Erythroblast (primary cell): ENCODE results near the gene YPEL1.

Experiments used
- GATA1 ChIP-seq: IDR thresholded peaks from 2 replicates; pipeline ENCODE4 v1.6.1; 2011; ENCODE audit warnings: low read depth, mild to moderate bottlenecking, control low read depth, low read length, moderate library complexity
- POLR2A ChIP-seq: IDR thresholded peaks from 2 replicates; pipeline ENCODE4 v1.6.1; 2011; ENCODE audit warnings: mild to moderate bottlenecking, low read length

DNA sequence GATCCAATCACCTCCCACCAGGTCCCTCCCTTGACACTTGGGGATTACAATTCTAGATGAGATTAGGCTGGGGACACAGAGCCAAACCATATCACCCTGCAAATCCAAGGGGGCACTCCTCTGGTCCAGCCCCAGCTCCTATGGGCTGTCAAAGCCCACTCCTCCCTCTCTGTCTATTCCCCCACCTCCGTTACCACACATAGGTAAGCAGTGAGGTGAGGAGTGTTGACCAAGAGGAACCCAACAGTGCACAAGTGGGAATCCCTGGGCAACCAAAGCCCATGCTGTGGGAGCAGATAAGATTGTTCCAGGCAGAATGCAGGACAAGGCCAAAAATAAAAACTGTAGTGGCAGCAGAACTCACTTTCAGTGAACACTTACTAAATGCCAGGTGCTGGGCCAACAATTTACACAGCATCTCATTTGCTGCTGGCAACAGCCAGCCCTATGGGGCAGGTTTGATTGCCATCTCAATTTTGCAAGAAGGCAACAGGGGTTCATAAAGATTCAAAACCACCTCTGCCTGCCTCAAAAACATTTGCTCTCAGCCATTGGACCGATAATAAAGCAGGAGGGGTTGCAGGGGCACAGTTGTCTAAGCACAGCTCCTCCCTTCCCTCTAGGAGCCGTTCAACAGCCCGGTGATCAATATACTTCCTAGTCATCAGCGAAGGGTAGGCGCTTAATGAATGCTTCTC is 84.6 kb downstream of the YPEL1 start:
- no peak for TF ChIP-seq POLR2A
- TF ChIP-seq GATA1, result no peak
